MM.1S (cell line): ENCODE measurements around the gene LHX1.
A peak's percentile ranks its signal among the peaks of the same experiment; 100 is the strongest.

Experiments
- DNase-seq: peaks from one replicate; pipeline ENCODE4 v3.0.0-alpha.2; 2015
- H2AFZ ChIP-seq: fragments of 300-600 bp; sonication (generic); 2 replicates; pipeline ENCODE4 v1.6.0; 2016; ENCODE audit warnings: antibody characterized with exemption, low read length
- H3F3A ChIP-seq: fragments of 300-600 bp; sonication (generic); 2 replicates; pipeline ENCODE4 v1.6.1; 2016; ENCODE audit warnings: mild to moderate bottlenecking, antibody characterized with exemption, low read length, moderate library complexity, mixed read lengths; ENCODE audit not compliant: insufficient read depth
- H3K27ac ChIP-seq: fragments of 300-600 bp; sonication (generic); 2 replicates; pipeline ENCODE4 v1.5.1; 2016; ENCODE audit warnings: mild to moderate bottlenecking, low read length
- H3K27me3 ChIP-seq: fragments of 300-600 bp; sonication (generic); replicated peaks from 2 replicates; pipeline ENCODE4 v1.6.0; 2016; ENCODE audit warnings: low read length; ENCODE audit not compliant: insufficient read depth
- H3K36me3 ChIP-seq: fragments of 300-600 bp; sonication (generic); replicated peaks from 2 replicates; pipeline ENCODE4 v1.6.1; 2016; ENCODE audit warnings: mild to moderate bottlenecking, low read length, mixed read lengths; ENCODE audit not compliant: insufficient read depth
- H3K4me1 ChIP-seq: fragments of 300-600 bp; sonication (generic); 2 replicates; pipeline ENCODE4 v1.6.1; 2016; ENCODE audit warnings: low read length, mixed read lengths
- H3K4me2 ChIP-seq: fragments of 300-600 bp; sonication (generic); 2 replicates; pipeline ENCODE4 v1.6.0; 2016; ENCODE audit warnings: low read depth, low read length
- H3K4me3 ChIP-seq: fragments of 300-600 bp; sonication (generic); 2 replicates; pipeline ENCODE4 v1.5.1; 2016; ENCODE audit warnings: low read length, mixed read lengths
- H3K79me2 ChIP-seq: fragments of 300-600 bp; sonication (generic); 2 replicates; pipeline ENCODE4 v1.6.1; 2016; ENCODE audit warnings: mixed run types, low read length, mixed read lengths
- H3K9ac ChIP-seq: fragments of 300-600 bp; sonication (generic); 2 replicates; pipeline ENCODE4 v1.6.1; 2016; ENCODE audit warnings: low read length, mixed read lengths
- H3K9me2 ChIP-seq: fragments of 300-600 bp; sonication (generic); replicated peaks from 2 replicates; pipeline ENCODE4 v1.6.1; 2016; ENCODE audit warnings: mild to moderate bottlenecking, low read length, mixed read lengths; ENCODE audit not compliant: insufficient read depth
- H3K9me3 ChIP-seq: fragments of 300-600 bp; sonication (generic); replicated peaks from 2 replicates; pipeline ENCODE4 v1.6.1; 2016; ENCODE audit warnings: mild to moderate bottlenecking, low read length, mixed read lengths; ENCODE audit not compliant: insufficient read depth
- H4K20me1 ChIP-seq: fragments of 300-600 bp; sonication (generic); 2 replicates; pipeline ENCODE4 v1.6.1; 2016; ENCODE audit warnings: mild to moderate bottlenecking, low read length, moderate library complexity, mixed read lengths; ENCODE audit not compliant: insufficient read depth
- CTCF ChIP-seq: fragments of 300-600 bp; sonication (generic); IDR thresholded peaks from 2 replicates; pipeline ENCODE4 v1.5.1; 2016; ENCODE audit warnings: antibody characterized with exemption, low read length, mixed read lengths
- EZH2 ChIP-seq: fragments of 300-600 bp; sonication (generic); optimal IDR thresholded peaks from 2 replicates; pipeline ENCODE3; 2017; ENCODE audit warnings: low read depth, mild to moderate bottlenecking, antibody characterized with exemption, low read length, mixed read lengths
- EZH2phosphoT487 ChIP-seq: fragments of 300-600 bp; sonication (generic); IDR thresholded peaks from 2 replicates; pipeline ENCODE4 v1.6.1; 2018; ENCODE audit warnings: antibody characterized with exemption, low read length

LHX1 gene

GRCh38 chr17:36934692-36935630, 2.3 kb upstream of the LHX1 start:
- Histone ChIP-seq H3K4me1 (no peaks in the 10 kb centered on the region), H3K4me2 (no peak overlapping the region; the same call in 1 of the 2 replicates)

GRCh38 chr17:36935671-36936454, 1.4 kb upstream of the LHX1 start:
- H3K27ac ChIP-seq: no peak overlapping the region
- H3K4me3 ChIP-seq: peak overlapping the region; percentile 50
- no peaks in the 10 kb centered on the region for H3K9me3 ChIP-seq
- H2AFZ ChIP-seq: no peak overlapping the region
- no peak for DNase-seq
- H3K4me2 ChIP-seq: peak overlapping the region; percentile 83
- H3F3A ChIP-seq: no peaks in the 10 kb centered on the region
- no peaks in the 10 kb centered on the region for H3K79me2 ChIP-seq
- H3K9ac ChIP-seq: no peak overlapping the region
- H3K4me1 ChIP-seq: no peaks in the 10 kb centered on the region
- peaks cover 96% of the 10 kb centered on the region for H3K27me3 ChIP-seq
- H3K36me3 ChIP-seq: no peaks in the 10 kb centered on the region
- H3K9me2 ChIP-seq: no peaks in the 10 kb centered on the region
- H4K20me1 ChIP-seq: no peaks in the 10 kb centered on the region
- no peak for TF ChIP-seq EZH2phosphoT487
- no peak for TF ChIP-seq CTCF
- TF ChIP-seq EZH2: no peak

More at GRCh38 chr17:36934692-36935630, 2.3 kb upstream of the LHX1 start:
- Histone ChIP-seq H2AFZ (no peak overlapping the region), H3K27ac (no peak overlapping the region), H3F3A (no peaks in the 10 kb centered on the region), H3K79me2 (no peaks in the 10 kb centered on the region), H3K9ac (no peak overlapping the region), H4K20me1 (no peaks in the 10 kb centered on the region), H3K9me3 (no peaks in the 10 kb centered on the region), H3K4me3 (no peak overlapping the region), H3K9me2 (no peaks in the 10 kb centered on the region), H3K36me3 (no peaks in the 10 kb centered on the region), H3K27me3 (peaks cover 98% of the 10 kb centered on the region)
- TF ChIP-seq EZH2 (no peak), CTCF (no peak), EZH2phosphoT487 (no peak)
- no peak for DNase-seq

- TF ChIP-seq EZH2: peak; percentile 90
- peak; percentile 76 for TF ChIP-seq EZH2phosphoT487
- no peak for TF ChIP-seq CTCF
- no peaks in the 10 kb centered on the region for H3K79me2 ChIP-seq
- no peak overlapping the region for H3K27ac ChIP-seq
- DNase-seq: no peak
- H3K4me1 ChIP-seq: no peaks in the 10 kb centered on the region
- H3K9me3 ChIP-seq: no peaks in the 10 kb centered on the region
- H3K9ac ChIP-seq: no peak overlapping the region
- no peaks in the 10 kb centered on the region for H4K20me1 ChIP-seq
- H3K4me3 ChIP-seq: peak overlapping the region; percentile 50
- no peaks in the 10 kb centered on the region for H3K9me2 ChIP-seq
- no peaks in the 10 kb centered on the region for H3F3A ChIP-seq
- no peak overlapping the region for H2AFZ ChIP-seq
- no peaks in the 10 kb centered on the region for H3K36me3 ChIP-seq
- peak overlapping the region; percentile 83 for H3K4me2 ChIP-seq
- H3K27me3 ChIP-seq: peaks cover 96% of the 10 kb centered on the region
These were observed 747 bp upstream of the LHX1 start for GRCh38 chr17:36936455-36937000.
